Measurements from ENCODE around the gene JADE2. TPM values are rescaled to one million over a fixed set of nuclear protein-coding genes. Genes with fewer than 3 reads are reported as not detected.

The JADE2 gene
- polyA plus RNA-seq, 1 donor = 0.94 TPM

Other genes starting within 250 kb of the JADE2 start
- 4.0 TPM for gene CDKL3, start 158.5 kb upstream of the JADE2 start, polyA plus RNA-seq (ENCODE audit: insufficient read length)
- gene UBE2B, start 154.1 kb upstream of the JADE2 start, polyA plus RNA-seq (ENCODE audit: insufficient read length) = 168 TPM
- 24.6 TPM for gene CDKN2AIPNL, start 113.8 kb upstream of the JADE2 start, polyA plus RNA-seq (ENCODE audit: insufficient read length)
- gene SAR1B, start 107.2 kb downstream of the JADE2 start, polyA plus RNA-seq (ENCODE audit: insufficient read length) = 39.6 TPM
- gene SEC24A, start 123.1 kb downstream of the JADE2 start, polyA plus RNA-seq (ENCODE audit: insufficient read length) = 17.0 TPM
- 48.7 TPM for gene CAMLG, start 212.9 kb downstream of the JADE2 start, polyA plus RNA-seq (ENCODE audit: insufficient read length)
- gene DDX46, start 233.1 kb downstream of the JADE2 start, polyA plus RNA-seq (ENCODE audit: insufficient read length) = 58.0 TPM

All from forelimb muscle (tissue), 1 donor.